Retina (tissue), 1 donor: ENCODE data around the gene ANXA6.

Experiments
- DNase-seq: peaks from one replicate; pipeline ENCODE4 v3.0.0-alpha.2; 2016

The ANXA6 gene

DNA sequence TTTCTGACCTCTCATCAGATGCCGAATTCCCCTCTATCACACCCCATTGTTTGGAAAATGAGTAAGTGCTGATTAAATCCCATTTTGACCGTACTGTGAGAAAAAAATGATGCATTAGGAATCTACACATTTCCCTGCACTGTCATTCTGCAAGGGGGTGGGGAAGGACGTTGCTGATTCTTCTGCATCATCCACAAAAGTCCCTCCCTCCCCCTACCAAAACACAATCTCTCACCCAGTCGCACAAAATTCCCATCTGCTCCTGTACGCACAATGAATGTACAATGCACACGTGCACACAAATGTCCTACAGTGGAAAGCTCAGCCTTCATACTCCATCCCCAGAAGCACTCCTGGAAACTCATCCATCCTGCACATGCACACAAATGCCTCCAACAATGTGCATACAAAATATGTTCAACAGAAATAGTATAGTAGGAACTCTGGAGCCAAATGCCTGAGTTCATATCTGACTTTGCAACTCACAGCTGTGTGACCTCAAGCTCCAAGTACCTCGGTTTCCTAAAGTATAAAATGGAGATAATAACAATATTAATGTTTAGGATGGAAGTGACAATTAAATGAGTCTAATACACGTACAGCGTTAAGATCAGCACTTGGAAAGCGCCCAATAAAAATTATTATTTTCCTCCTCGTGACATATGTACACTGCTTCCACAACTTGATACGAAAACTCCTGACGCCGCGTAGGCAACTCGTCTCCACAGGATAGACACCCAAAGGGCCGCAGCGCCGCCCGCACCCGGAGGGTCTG lies 77.6 kb downstream of the ANXA6 start:
- DNase-seq, result no peak

- DNase-seq, result no peak
Observed at GRCh38 chr5:151078490-151079262, 78.9 kb downstream of the ANXA6 start.

- no peak for DNase-seq
Observed at GRCh38 chr5:151077967-151078366, 79.6 kb downstream of the ANXA6 start.

- DNase-seq, result no peak
Observed at GRCh38 chr5:151077419-151077818, 80.2 kb downstream of the ANXA6 start.

DNA sequence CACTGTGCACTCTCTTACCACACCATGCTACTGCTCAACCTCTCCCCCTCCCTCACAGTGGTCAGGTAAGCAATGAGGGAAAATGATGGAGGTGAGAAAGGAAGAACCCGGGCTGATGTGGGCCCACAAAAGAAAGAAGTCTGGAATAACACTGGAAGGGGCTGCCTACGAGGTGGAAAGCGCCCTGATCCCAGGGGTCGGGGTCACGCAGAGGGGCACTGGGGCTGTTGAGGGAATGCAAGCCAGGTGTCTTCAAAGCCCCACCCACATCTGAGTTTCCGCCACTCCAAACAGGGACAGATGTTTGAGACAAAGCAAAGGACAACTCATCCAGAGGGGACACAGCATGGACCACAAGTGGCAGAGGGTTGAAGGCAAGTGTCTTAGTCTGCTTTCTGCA lies 81.0 kb downstream of the ANXA6 start:
- DNase-seq, result no peak

DNA sequence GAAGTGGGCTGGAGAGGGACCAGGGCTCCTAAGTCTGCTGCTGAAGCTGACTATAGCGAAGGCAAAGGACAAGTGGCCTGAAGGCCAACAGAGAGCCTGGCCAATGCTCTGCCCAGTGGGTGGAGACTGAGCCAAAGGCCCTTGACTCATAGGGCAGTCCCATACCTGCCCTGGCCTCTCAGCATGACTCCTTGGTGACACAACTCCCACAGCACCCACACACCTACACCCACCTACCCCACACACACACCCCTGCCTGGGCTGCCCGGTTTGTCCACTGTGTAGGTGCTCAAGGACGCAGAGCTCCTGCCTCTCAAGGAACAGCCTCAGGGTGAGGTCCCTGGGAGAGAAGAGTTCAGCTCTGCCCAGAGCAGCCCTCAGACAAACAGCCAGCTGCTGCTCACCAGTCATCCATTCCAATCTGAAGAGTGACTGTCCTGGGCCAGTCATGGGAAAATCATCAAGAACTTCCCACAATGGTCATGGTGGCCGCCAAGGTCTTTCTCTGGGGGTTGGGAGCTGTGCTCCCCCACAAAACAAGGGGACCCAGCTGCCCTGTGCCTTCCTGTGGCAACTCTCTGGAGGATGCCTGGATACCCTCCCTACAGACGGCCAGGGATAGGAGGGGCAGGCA lies 81.8 kb downstream of the ANXA6 start:
- DNase-seq, result no peak

DNA sequence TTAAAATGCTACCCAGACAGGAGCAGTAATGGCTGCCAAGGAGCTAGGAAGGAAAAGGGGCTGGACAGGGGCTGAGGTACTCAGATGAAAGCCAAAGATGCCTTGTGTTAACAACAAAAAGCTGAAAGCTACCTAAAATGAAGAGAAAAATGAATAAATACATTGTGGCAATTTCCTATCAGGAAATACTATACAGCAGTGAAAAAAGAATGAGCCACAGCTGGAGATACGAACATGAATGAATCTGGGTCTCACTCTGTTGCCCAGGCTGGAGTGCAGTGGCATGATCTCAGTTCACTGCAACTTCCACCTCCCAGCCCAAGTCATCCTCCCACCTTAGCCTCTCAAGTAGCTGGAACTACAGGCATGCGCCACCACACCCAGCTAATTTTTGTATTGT lies 83.0 kb downstream of the ANXA6 start:
- no peak for DNase-seq

DNA sequence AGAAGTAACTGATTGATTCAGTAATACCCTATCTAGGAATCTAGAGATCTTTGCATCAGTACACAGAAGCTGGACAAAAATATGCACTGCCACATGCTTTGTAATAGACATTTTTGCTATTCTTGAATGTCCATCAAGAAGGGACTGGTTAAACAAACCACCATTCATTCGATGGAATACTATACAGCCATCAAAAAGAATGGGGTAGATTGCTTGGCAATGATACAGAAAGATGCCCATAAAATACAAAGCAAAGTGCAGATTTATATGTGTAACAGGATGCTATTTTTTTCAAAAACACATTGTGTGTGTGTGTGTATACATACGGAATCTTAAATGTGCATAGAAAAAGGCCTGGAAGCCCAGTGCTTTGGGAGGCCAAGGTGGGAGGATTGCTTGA lies 84.3 kb downstream of the ANXA6 start:
- no peak for DNase-seq

- DNase-seq, result no peak
Observed at GRCh38 chr5:151072630-151073025, 85.0 kb downstream of the ANXA6 start.

DNA sequence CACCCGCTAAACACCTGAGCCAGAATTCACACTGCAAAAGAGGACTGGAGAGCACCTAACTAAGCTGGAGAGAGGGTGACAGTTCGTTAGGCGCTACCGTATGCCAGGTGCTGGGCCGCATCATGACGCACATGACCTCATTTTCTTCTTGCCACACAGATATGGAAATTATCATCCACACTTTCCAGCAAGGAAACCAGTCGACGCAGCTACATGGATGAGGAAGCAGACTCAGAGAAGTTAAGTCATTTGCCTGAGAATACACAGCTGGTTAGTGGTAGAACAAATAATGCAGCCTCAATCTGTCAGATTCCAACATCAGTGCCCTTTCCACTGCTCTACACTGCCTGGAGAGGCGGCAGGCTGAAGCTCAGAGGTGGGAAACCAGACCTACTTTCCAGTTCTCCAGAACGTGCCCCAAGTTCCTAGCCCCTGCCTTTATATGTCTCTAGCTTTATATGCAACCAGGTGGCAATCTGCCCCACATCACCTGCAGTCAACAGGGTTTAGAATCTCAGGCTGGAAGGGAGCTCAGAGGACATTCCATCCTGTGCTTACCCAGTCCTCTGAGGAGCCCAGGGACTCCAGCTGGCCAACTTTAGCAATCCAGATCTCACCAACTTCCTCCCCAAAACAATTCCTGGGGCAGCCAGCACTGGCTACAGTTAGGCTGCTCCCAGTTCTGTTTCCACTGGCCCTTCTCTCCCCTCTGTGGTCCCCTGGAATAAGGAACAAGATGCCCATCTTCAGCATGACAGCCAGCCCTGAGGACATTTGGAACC lies 85.5 kb downstream of the ANXA6 start:
- no peak for DNase-seq

DNA sequence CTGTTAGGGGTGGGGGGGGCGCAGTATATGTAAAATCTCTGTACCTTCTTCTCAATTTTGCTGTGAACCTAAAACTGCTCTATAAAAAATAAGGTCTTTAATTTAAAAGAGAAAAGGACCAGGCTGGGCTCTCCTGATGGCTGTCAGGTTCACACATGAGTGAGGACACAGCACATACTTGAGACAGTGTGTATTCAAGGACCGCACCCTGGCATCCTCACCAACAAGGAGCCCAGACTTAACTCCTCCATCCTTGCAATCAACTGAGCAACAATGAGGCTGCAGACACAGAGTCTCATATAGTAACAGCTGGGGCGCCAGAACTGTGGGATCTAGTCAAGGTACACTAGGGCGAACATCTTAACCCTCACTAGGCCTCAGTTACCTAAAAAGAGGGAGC lies 86.6 kb downstream of the ANXA6 start:
- no peak for DNase-seq

DNA sequence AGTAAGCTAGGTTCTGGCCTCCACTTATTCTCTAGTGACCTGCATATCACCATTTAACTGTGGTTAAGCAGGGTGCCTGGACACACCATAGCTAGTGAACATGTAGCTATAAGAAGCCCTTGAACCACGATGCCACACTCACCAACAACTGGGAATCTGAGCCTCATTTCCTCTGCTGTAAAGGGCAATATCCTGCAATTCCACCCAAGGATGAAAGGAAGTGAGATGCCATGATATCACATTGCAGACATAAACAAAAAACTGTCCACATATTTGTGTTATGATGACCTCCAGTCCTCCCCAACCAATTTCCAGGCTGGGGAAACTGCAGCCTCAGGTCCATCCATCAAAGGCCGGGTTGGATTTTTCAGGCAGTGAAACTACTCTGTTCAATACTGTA lies 87.1 kb downstream of the ANXA6 start:
- DNase-seq, result no peak

GRCh38 chr5:151068433-151069197 lies 89.0 kb downstream of the ANXA6 start:
- DNase-seq, result no peak

GRCh38 chr5:151067632-151068432 lies 89.7 kb downstream of the ANXA6 start:
- DNase-seq, result no peak

GRCh38 chr5:151066920-151067319 lies 90.7 kb downstream of the ANXA6 start:
- DNase-seq, result no peak

DNA sequence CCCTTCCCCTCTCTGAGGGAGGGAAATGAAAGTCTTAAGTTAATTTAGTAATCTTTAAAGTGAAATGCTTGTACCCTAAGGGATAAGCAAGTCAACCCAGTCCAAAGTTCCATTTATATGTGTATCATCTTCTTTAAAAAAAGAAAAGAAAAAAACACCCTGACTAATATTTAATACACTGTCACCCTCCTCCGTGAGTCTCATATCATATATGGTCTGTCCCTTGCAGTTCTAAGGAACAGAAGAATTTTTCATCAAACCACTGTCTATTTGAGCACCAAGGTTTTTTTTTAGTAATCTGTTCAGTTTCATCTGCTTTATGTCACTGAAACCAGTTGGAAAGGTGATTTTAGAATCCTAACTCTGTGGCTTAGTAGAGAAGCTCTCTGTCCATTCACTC lies 92.0 kb downstream of the ANXA6 start:
- no peak for DNase-seq

DNA sequence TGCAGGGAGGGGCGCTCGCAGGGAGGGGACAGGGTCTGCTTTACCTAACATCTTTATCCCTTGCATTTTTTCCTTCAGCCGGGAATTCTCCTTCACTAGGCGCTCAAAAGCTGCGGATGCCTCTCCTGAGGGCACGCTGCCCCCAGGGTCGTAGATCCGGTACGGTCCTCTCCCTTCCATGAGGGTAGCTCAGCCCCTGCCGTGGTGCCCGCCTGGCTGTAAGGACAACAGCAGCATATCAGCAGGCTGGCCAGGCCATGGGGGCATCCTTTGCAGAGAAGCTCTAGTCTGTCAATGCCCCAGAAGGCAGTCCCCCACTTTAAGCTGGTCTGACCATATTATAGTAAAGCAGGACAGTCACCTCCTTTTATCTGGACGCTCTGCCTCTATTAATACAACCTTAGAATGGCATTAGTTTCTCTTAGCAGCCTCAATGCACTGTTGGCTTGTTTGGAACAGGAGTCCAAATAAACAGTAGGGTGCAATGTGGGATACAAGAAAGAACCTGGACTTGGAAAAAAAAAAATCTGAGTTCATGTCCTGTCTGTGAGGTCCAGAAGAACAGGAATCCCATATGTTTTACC lies 92.6 kb downstream of the ANXA6 start:
- no peak for DNase-seq

DNA sequence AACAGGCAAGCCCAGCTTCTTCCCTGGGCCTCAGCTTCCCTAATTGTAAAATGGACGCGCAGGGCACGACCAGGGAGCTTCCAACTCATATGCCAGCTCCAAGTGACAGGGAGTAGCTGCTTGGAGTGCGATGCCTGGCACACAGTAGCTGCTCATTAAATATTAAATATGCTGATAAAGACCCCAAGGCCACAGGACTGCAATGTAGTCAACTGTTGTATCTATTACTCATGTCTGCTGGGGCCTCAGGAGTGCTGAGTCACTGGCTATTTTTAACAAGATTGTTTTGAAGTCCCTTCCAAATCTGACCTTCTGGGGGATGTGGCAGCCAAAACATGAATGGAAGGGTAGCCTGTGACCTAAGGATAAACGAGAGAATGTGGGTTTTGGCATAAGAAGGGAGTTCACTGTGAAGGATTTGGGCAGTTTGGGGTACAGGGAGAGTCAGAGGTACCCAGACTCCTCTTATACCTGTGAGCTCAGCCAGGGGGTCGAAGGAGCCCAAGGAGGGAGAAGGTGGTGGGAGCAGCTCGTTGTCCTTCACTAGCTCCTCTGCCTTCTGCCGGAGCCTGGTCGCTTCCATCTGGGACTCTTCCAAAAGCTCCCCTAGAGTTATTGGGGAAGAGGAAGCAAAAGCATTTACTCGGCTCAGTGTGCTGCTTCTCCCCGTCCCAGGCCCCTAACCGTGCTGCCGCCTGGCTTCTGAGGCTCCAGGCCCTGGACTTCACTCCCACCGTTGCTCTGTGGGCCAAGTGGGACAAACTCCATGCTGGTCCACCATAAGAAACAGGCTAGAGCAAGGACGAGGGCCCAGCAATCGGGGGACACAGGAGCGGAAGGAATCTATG lies 94.2 kb downstream of the ANXA6 start:
- DNase-seq, result no peak

DNA sequence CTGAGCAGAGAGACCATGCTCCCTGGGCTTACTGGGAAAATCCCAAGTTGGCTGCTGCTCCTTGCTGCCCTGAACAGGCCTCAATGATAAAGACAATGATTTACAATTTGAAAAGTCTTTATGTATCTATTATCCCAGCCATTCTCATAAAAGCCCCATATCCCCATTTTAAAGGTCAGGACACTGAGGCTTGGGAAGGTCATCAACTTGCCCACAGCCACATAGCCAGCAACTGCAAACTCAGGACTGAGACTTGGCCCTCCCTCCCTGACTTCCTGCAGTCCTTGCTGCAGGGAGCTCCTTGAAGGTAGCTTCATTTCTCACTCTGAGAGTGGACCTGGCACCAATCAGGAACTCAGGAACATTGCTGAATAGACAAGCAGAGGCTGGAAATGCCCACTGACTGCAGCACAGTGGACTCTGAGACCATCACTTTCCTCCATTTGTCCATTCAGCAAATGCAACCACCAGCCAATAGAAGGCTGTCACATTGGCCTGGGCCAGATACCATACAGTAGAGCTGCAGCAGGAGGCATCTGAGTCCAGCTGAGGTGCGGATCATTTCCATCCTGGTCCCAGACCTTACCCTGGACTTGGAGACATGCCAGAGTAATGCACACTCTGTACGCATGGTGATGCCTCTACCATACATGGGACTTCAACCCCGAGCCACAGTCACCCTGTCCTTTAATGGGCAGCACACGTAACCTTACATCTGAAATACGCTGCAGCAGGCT lies 95.0 kb downstream of the ANXA6 start:
- DNase-seq, result no peak
